Measurements from ENCODE around the gene TMEM255B. TPM values are rescaled to one million over a fixed set of nuclear protein-coding genes. Genes with fewer than 3 reads are reported as not detected.
"Not testable (repeated sequence)": the region's sequence is repeated elsewhere in the genome, so short reads cannot be mapped to it uniquely, and the experiment has no call there.

The TMEM255B gene
- total RNA-seq, 1 donor from 2014 or later: 0.89 TPM

GRCh38 chr13:113743366-113744195, 15.4 kb upstream of the TMEM255B start:
- H3K9me3 Mint-ChIP-seq (ENCODE audit: unreplicated experiment): no peaks in the 10 kb centered on the region
- H3K4me3 Mint-ChIP-seq (ENCODE audit: unreplicated experiment): no peak overlapping the region
- DNase-seq (ENCODE audit: extremely low spot score, unreplicated experiment): no peak
- no peak for TF ChIP-seq CTCF (IDR thresholded peaks at IDR 0.05)
- H3K4me1 Mint-ChIP-seq (ENCODE audit: unreplicated experiment): peaks cover 5% of the 10 kb centered on the region
- peaks cover 6% of the 10 kb centered on the region for H3K27me3 Mint-ChIP-seq (ENCODE audit: unreplicated experiment)
- H3K27ac Mint-ChIP-seq (ENCODE audit: unreplicated experiment): no peak overlapping the region
- no peaks in the 10 kb centered on the region for H3K36me3 Mint-ChIP-seq (ENCODE audit: unreplicated experiment)

GRCh38 chr13:113744197-113745000, 14.6 kb upstream of the TMEM255B start:
- Mint-ChIP-seq H3K27ac (ENCODE audit: unreplicated experiment) (no peak overlapping the region), H3K27me3 (ENCODE audit: unreplicated experiment) (peaks cover 6% of the 10 kb centered on the region), H3K36me3 (ENCODE audit: unreplicated experiment) (no peaks in the 10 kb centered on the region), H3K9me3 (ENCODE audit: unreplicated experiment) (no peaks in the 10 kb centered on the region), H3K4me3 (ENCODE audit: unreplicated experiment) (no peak overlapping the region), H3K4me1 (ENCODE audit: unreplicated experiment) (peaks cover 5% of the 10 kb centered on the region)
- no peak for TF ChIP-seq CTCF (IDR thresholded peaks at IDR 0.05)
- no peak for DNase-seq (ENCODE audit: extremely low spot score, unreplicated experiment)

GRCh38 chr13:113745059-113745458, 14.0 kb upstream of the TMEM255B start:
- peaks cover 6% of the 10 kb centered on the region for H3K27me3 Mint-ChIP-seq (ENCODE audit: unreplicated experiment)

GRCh38 chr13:113745500-113746142, 13.4 kb upstream of the TMEM255B start:
- H3K4me1 Mint-ChIP-seq (ENCODE audit: unreplicated experiment); H3K4me3 Mint-ChIP-seq (ENCODE audit: unreplicated experiment); H3K9me3 Mint-ChIP-seq (ENCODE audit: unreplicated experiment); H3K27me3 Mint-ChIP-seq (ENCODE audit: unreplicated experiment); H3K36me3 Mint-ChIP-seq (ENCODE audit: unreplicated experiment); DNase-seq (ENCODE audit: extremely low spot score, unreplicated experiment); H3K27ac Mint-ChIP-seq (ENCODE audit: unreplicated experiment): not testable (repeated sequence)

More at GRCh38 chr13:113745059-113745458, 14.0 kb upstream of the TMEM255B start:
- TF ChIP-seq CTCF (IDR thresholded peaks at IDR 0.05): no peak
- H3K4me1 Mint-ChIP-seq (ENCODE audit: unreplicated experiment): peaks cover 5% of the 10 kb centered on the region
- H3K4me3 Mint-ChIP-seq (ENCODE audit: unreplicated experiment): no peak overlapping the region
- no peaks in the 10 kb centered on the region for H3K9me3 Mint-ChIP-seq (ENCODE audit: unreplicated experiment)
- no peak for DNase-seq (ENCODE audit: extremely low spot score, unreplicated experiment)
- no peak overlapping the region for H3K27ac Mint-ChIP-seq (ENCODE audit: unreplicated experiment)
- no peaks in the 10 kb centered on the region for H3K36me3 Mint-ChIP-seq (ENCODE audit: unreplicated experiment)

GRCh38 chr13:113746143-113746525, 12.9 kb upstream of the TMEM255B start:
- Mint-ChIP-seq H3K4me3 (ENCODE audit: unreplicated experiment) (no peak overlapping the region), H3K27ac (ENCODE audit: unreplicated experiment) (no peak overlapping the region), H3K9me3 (ENCODE audit: unreplicated experiment) (no peaks in the 10 kb centered on the region), H3K36me3 (ENCODE audit: unreplicated experiment) (no peaks in the 10 kb centered on the region), H3K4me1 (ENCODE audit: unreplicated experiment) (peaks cover 5% of the 10 kb centered on the region), H3K27me3 (ENCODE audit: unreplicated experiment) (peaks cover 6% of the 10 kb centered on the region)
- no peak for DNase-seq (ENCODE audit: extremely low spot score, unreplicated experiment)
- TF ChIP-seq CTCF (IDR thresholded peaks at IDR 0.05): no peak
